ENCODE results near the gene GPR179.
A peak's percentile ranks its signal among the peaks of the same experiment; 100 is the strongest.

The GPR179 gene

DNA sequence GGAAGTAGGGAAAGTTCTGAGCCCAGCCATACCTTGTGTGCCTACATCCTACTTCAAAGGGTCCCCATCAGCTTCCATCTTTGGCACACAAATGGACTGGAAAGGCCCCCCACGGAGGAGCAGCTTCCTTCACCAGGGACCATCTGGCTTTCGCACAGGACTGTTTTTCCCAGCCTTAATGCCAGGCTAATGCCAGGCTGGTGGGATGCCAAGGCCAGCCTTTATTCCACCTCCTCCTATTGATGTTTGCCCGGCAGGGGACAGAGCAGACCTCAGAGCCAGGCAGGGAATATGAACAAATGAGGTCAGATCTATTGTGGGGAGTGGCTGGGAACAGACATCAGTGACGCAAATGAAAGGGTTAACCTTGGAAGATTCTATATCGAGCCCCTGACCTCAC, 5.7 kb downstream of the GPR179 start:
- Histone ChIP-seq H4K20me1 (ENCODE audit: insufficient read depth, low read length) (no peaks in the 10 kb centered on the region), H3K4me2 (ENCODE audit: low read length) (no peak overlapping the region), H3K9me3 (ENCODE audit: insufficient read depth, low read length) (no peaks in the 10 kb centered on the region), H3K4me3 (ENCODE audit: low read length) (no peak overlapping the region), H3K27ac (ENCODE audit: low read length) (no peak overlapping the region), H3K79me2 (ENCODE audit: low read length) (no peaks in the 10 kb centered on the region), H3K36me3 (replicated peaks; ENCODE audit: low read depth, low read length) (no peaks in the 10 kb centered on the region), H3K4me1 (ENCODE audit: low read length) (peaks cover 7% of the 10 kb centered on the region), H2AFZ (ENCODE audit: low read depth, low read length) (no peak overlapping the region), H3K27me3 (ENCODE audit: low read depth, low read length) (no peaks in the 10 kb centered on the region), H3K9ac (ENCODE audit: low read length) (no peak overlapping the region)
- no peak for TF ChIP-seq EZH2phosphoT487 (IDR thresholded peaks at IDR 0.05; ENCODE audit: low read depth)
- TF ChIP-seq, protein P1, sequence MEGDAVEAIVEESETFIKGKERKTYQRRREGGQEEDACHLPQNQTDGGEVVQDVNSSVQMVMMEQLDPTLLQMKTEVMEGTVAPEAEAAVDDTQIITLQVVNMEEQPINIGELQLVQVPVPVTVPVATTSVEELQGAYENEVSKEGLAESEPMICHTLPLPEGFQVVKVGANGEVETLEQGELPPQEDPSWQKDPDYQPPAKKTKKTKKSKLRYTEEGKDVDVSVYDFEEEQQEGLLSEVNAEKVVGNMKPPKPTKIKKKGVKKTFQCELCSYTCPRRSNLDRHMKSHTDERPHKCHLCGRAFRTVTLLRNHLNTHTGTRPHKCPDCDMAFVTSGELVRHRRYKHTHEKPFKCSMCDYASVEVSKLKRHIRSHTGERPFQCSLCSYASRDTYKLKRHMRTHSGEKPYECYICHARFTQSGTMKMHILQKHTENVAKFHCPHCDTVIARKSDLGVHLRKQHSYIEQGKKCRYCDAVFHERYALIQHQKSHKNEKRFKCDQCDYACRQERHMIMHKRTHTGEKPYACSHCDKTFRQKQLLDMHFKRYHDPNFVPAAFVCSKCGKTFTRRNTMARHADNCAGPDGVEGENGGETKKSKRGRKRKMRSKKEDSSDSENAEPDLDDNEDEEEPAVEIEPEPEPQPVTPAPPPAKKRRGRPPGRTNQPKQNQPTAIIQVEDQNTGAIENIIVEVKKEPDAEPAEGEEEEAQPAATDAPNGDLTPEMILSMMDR (IDR thresholded peaks at IDR 0.05; ENCODE audit: low read depth, low read length): no peak

DNA sequence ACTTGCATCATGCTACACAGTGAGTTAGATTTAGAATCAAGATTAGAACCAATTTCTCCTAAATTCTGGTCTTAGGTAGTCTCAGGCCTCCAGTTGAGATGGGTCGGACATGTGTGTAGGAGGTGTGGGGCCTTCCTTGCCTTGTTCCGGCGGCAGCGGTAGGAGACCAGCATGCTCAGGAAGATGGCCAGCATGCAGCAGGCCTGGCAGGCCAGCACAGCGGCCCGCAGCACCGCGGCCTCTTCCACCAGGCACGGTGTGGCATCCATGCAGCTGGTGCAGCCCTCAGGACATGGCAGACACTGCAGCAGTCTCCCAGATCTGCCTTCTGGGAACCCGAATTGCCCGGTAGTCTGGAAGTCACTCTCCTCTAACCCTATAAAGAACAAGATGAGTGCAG, 6.9 kb downstream of the GPR179 start:
- H4K20me1 ChIP-seq (ENCODE audit: insufficient read depth, low read length): no peaks in the 10 kb centered on the region
- H3K27me3 ChIP-seq (ENCODE audit: low read depth, low read length): no peaks in the 10 kb centered on the region
- H3K4me2 ChIP-seq (ENCODE audit: low read length): no peak overlapping the region
- H3K4me3 ChIP-seq (ENCODE audit: low read length): no peak overlapping the region
- H3K27ac ChIP-seq (ENCODE audit: low read length): no peak overlapping the region
- no peak overlapping the region for H3K9ac ChIP-seq (ENCODE audit: low read length)
- H3K79me2 ChIP-seq (ENCODE audit: low read length): no peaks in the 10 kb centered on the region
- H3K4me1 ChIP-seq (ENCODE audit: low read length): peaks cover 7% of the 10 kb centered on the region
- no peaks in the 10 kb centered on the region for H3K9me3 ChIP-seq (ENCODE audit: insufficient read depth, low read length)
- no peak for TF ChIP-seq EZH2phosphoT487 (IDR thresholded peaks at IDR 0.05; ENCODE audit: low read depth)
- TF ChIP-seq, protein P1 (IDR thresholded peaks at IDR 0.05; ENCODE audit: low read depth, low read length): no peak
- H3K36me3 ChIP-seq (replicated peaks; ENCODE audit: low read depth, low read length): no peaks in the 10 kb centered on the region
- no peak overlapping the region for H2AFZ ChIP-seq (ENCODE audit: low read depth, low read length)

DNA sequence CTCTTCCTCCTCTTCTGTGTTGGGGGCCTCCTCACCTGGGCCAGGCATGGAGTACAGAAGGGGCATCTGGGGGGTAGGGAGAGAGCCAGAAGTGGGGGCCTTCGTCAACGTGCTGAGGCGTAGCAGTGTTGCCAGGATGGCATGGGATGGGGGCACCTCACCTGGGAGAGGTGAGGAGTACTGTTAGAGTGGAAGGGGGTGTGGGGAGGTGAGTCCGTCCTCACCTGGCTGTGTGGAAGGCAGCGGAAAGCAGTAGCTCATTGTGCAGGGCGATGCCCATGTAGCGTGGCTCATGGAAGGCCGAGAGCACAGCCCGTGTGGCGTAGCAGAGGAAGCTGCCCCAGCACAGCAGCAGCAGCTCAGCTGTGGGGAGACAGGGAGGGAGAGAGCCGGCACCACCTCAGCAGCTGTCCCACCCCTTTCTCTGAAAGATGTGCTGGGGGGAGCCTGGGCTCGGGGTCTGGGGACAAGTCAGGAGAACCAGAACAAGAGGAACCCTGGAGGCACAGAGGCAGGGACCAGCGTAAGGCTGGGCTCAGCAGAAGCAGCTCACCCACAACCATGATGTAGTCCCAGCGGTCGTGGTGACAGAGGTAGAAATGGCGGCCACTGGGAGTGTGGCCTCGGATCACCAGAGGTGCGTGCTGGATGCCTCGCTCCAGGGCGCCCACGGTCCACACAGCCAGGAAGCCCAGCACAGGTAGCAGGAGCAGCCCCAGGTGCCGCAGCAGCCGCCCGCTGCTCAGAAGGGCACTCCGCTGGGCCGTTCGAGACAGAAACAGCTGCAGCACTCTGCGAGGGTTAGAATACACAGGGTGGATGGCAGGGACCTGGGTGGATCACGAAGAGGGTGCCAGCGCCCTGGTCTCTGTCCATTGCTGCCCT, 9.0 kb downstream of the GPR179 start:
- no peak overlapping the region for H3K4me3 ChIP-seq (ENCODE audit: low read length)
- TF ChIP-seq EZH2phosphoT487 (IDR thresholded peaks at IDR 0.05; ENCODE audit: low read depth): no peak
- TF ChIP-seq, protein P1 (IDR thresholded peaks at IDR 0.05; ENCODE audit: low read depth, low read length): no peak
- H3K4me1 ChIP-seq (ENCODE audit: low read length): no peaks in the 10 kb centered on the region
- no peak overlapping the region for H3K27ac ChIP-seq (ENCODE audit: low read length)
- H3K9ac ChIP-seq (ENCODE audit: low read length): no peak overlapping the region
- H3K79me2 ChIP-seq (ENCODE audit: low read length): no peaks in the 10 kb centered on the region
- no peaks in the 10 kb centered on the region for H4K20me1 ChIP-seq (ENCODE audit: insufficient read depth, low read length)
- no peak overlapping the region for H2AFZ ChIP-seq (ENCODE audit: low read depth, low read length)
- H3K9me3 ChIP-seq (ENCODE audit: insufficient read depth, low read length): no peaks in the 10 kb centered on the region
- H3K4me2 ChIP-seq (ENCODE audit: low read length): no peak overlapping the region
- no peaks in the 10 kb centered on the region for H3K36me3 ChIP-seq (replicated peaks; ENCODE audit: low read depth, low read length)
- H3K27me3 ChIP-seq (ENCODE audit: low read depth, low read length): no peaks in the 10 kb centered on the region

GRCh38 chr17:38333635-38334295, 10.0 kb downstream of the GPR179 start:
- no peaks in the 10 kb centered on the region for H4K20me1 ChIP-seq (ENCODE audit: insufficient read depth, low read length)
- H3K4me2 ChIP-seq (ENCODE audit: low read length): no peak overlapping the region
- H3K4me1 ChIP-seq (ENCODE audit: low read length): no peaks in the 10 kb centered on the region
- H3K9me3 ChIP-seq (ENCODE audit: insufficient read depth, low read length): no peaks in the 10 kb centered on the region
- H3K36me3 ChIP-seq (replicated peaks; ENCODE audit: low read depth, low read length): no peaks in the 10 kb centered on the region
- no peak overlapping the region for H3K27ac ChIP-seq (ENCODE audit: low read length)
- no peaks in the 10 kb centered on the region for H3K27me3 ChIP-seq (ENCODE audit: low read depth, low read length)
- TF ChIP-seq, protein P1 (IDR thresholded peaks at IDR 0.05; ENCODE audit: low read depth, low read length): peak; percentile 85
- no peak for TF ChIP-seq EZH2phosphoT487 (IDR thresholded peaks at IDR 0.05; ENCODE audit: low read depth)
- H2AFZ ChIP-seq (ENCODE audit: low read depth, low read length): no peak overlapping the region
- no peak overlapping the region for H3K4me3 ChIP-seq (ENCODE audit: low read length)
- H3K9ac ChIP-seq (ENCODE audit: low read length): no peak overlapping the region
- no peaks in the 10 kb centered on the region for H3K79me2 ChIP-seq (ENCODE audit: low read length)
